ENCODE data around the gene CELA3B.

The CELA3B gene

DNA sequence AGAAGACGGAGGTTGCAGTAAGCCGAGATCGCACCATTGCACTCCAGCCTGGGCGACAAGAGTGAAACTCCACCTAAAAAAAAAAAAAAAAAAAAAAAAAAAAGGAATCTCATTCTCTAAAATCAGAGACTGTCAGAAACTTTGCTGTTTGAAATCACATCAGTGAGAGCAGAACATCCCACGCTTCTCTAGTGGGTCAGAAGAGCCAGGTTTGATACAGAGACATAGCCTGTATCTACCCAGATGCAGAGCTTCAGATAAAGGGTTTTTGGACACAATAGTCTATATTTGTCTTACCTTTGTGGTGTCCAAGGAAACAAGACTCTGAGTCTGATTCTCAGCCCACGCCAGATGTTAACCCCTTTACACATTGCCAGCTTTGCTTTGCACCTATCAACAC lies 44.2 kb downstream of the CELA3B start (continued):
- TF ChIP-seq ZNF292 (tag by site-specific recombination; IDR thresholded peaks at IDR 0.05; ENCODE audit: borderline replicate concordance, low read depth): no peak

DNA sequence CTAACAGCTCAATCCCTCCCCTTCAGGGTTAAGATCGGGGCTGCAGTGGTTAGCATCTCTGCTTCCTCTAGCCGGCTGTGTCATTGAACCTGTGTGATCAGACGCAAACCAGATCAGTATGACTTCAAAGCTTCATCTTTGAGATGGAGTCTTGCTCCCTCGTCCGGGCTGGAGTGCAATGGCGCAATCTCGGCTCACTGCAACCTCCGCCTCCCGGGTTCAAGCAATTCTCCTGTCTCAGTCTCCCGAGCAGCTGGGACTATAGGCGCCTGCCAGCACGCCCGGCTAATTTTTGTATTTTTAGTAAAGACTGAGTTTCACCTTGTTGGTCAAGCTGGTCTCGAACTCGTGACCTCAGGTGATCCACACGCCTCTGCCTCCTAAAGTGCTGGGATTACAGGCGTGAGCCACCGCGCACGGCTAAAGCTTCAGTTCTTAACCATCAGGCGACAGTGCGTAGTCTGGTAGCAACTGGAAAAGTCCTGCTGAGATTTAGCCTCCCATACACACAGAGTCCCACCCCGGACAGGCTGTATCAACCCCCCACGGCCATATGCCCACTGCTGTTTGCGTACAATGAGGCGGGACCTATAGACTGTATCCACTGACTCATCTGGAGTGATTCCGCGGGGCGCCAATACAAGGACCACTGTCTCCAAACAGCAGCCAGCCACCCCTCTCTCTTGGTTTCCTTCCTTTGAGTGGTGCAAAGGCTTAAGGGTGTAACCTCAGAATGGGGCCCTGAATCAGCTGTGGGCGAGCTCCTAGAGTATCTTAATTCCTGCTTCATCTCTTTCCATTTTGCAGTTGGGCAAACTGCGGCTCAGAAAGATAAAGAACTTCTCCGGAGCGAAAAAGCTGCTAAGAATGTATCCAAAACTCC lies 47.9 kb downstream of the CELA3B start:
- H3K4me1 ChIP-seq (ENCODE audit: control insufficient read depth, insufficient read depth, low read length): no peaks in the 10 kb centered on the region
- ChIA-PET CTCF (interaction anchor here (0.6 to 1.7 kb wide), 8 partner anchors 10 to 792 kb away, joined by 3 to 6 read pairs (median 4); no protein-coding TSS in a partner anchor), POLR2A (interaction anchor here (0.8 to 3.9 kb wide), 10 partner anchors 9 to 679 kb away, joined by 3 to 54 read pairs (median 4); partner anchors contain the start of genes CDC42 and HSPG2)
- H3K27ac ChIP-seq (ENCODE audit: extremely low read depth, low read depth, low read length): peak overlapping the region; percentile 91; the same call in 1 of the 2 replicates
- H3K36me3 ChIP-seq (ENCODE audit: control insufficient read depth in 2 of 2, insufficient read depth in 1 of 2, low read length in 2 of 2): peaks cover 0 to 4% of the 10 kb centered on the region in 2 experiments; a peak in 1 of 3 replicates
- H3K4me3 ChIP-seq (ENCODE audit: low read depth, low read length): peak overlapping the region; percentile 98
- H3K9me3 ChIP-seq (ENCODE audit: control insufficient read depth, insufficient read depth, low read depth, low read length): no peaks in the 10 kb centered on the region
- TF ChIP-seq ZNF169 (tag by site-specific recombination; IDR thresholded peaks at IDR 0.05): no peak
- no peak for TF ChIP-seq KLF10 (tag by site-specific recombination; IDR thresholded peaks at IDR 0.05)
- TF ChIP-seq, protein P1, sequence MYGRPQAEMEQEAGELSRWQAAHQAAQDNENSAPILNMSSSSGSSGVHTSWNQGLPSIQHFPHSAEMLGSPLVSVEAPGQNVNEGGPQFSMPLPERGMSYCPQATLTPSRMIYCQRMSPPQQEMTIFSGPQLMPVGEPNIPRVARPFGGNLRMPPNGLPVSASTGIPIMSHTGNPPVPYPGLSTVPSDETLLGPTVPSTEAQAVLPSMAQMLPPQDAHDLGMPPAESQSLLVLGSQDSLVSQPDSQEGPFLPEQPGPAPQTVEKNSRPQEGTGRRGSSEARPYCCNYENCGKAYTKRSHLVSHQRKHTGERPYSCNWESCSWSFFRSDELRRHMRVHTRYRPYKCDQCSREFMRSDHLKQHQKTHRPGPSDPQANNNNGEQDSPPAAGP (tag by site-specific recombination; IDR thresholded peaks at IDR 0.05): peak; percentile 76
- TF ChIP-seq ZBTB21 (tag by site-specific recombination; IDR thresholded peaks at IDR 0.05): 0 out of 2 replicates have a peak, but pooled peaks have one; percentile 39
- peak; percentile 65 for TF ChIP-seq ZNF629 (tag by site-specific recombination; IDR thresholded peaks at IDR 0.05)
- peak; percentile 67; the same call in 1 of the 2 replicates for TF ChIP-seq SP7 (tag by site-specific recombination; IDR thresholded peaks at IDR 0.05)
- TF ChIP-seq ZEB2 (tag by site-specific recombination; IDR thresholded peaks at IDR 0.05): peak; percentile 9
- TF ChIP-seq, protein P2, sequence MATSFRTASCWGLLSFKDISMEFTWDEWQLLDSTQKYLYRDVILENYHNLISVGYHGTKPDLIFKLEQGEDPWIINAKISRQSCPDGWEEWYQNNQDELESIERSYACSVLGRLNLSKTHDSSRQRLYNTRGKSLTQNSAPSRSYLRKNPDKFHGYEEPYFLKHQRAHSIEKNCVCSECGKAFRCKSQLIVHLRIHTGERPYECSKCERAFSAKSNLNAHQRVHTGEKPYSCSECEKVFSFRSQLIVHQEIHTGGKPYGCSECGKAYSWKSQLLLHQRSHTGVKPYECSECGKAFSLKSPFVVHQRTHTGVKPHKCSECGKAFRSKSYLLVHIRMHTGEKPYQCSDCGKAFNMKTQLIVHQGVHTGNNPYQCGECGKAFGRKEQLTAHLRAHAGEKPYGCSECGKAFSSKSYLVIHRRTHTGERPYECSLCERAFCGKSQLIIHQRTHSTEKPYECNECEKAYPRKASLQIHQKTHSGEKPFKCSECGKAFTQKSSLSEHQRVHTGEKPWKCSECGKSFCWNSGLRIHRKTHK (tag by site-specific recombination; IDR thresholded peaks at IDR 0.05): no peak
- TF ChIP-seq SETDB1 (IDR thresholded peaks at IDR 0.05; ENCODE audit: insufficient read length, low read length): no peak
- 0 out of 2 replicates have a peak, but pooled peaks have one; percentile 14 for TF ChIP-seq KLF16 (tag by site-specific recombination; IDR thresholded peaks at IDR 0.05)
- no peak for TF ChIP-seq ZNF175 (tag by site-specific recombination; IDR thresholded peaks at IDR 0.05)
- peak; percentile 7; the same call in 1 of the 2 replicates for TF ChIP-seq FEZF1 (tag by site-specific recombination; IDR thresholded peaks at IDR 0.05)
- TF ChIP-seq ZNF133 (tag by site-specific recombination; IDR thresholded peaks at IDR 0.05): no peak
- peak; percentile 78; the same call in 1 of the 2 replicates for TF ChIP-seq ZNF561 (tag by site-specific recombination; IDR thresholded peaks at IDR 0.05; ENCODE audit: borderline replicate concordance)
- no peak for TF ChIP-seq ZNF132 (tag by site-specific recombination; IDR thresholded peaks at IDR 0.05; ENCODE audit: borderline replicate concordance)
- no peak for TF ChIP-seq ZNF423 (tag by site-specific recombination; IDR thresholded peaks at IDR 0.05)
- peak; percentile 82 for TF ChIP-seq ZBTB17 (tag by site-specific recombination; IDR thresholded peaks at IDR 0.05)
- TF ChIP-seq, protein P3, sequence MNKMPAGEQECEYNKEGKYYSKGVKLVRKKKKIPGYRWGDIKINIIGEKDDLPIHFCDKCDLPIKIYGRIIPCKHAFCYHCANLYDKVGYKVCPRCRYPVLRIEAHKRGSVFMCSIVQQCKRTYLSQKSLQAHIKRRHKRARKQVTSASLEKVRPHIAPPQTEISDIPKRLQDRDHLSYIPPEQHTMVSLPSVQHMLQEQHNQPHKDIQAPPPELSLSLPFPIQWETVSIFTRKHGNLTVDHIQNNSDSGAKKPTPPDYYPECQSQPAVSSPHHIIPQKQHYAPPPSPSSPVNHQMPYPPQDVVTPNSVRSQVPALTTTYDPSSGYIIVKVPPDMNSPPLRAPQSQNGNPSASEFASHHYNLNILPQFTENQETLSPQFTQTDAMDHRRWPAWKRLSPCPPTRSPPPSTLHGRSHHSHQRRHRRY (tag by site-specific recombination; IDR thresholded peaks at IDR 0.05): no peak
- peak; percentile 81 for TF ChIP-seq ZNF335 (tag by site-specific recombination; conservative IDR thresholded peaks at IDR 0.05)
- TF ChIP-seq GLIS1 (tag by site-specific recombination; IDR thresholded peaks at IDR 0.05): peak; percentile 97
- no peak for TF ChIP-seq ZFP37 (tag by site-specific recombination; IDR thresholded peaks at IDR 0.05)
- no peak for TF ChIP-seq ZNF239 (tag by site-specific recombination; IDR thresholded peaks at IDR 0.05)
- TF ChIP-seq, protein P4, sequence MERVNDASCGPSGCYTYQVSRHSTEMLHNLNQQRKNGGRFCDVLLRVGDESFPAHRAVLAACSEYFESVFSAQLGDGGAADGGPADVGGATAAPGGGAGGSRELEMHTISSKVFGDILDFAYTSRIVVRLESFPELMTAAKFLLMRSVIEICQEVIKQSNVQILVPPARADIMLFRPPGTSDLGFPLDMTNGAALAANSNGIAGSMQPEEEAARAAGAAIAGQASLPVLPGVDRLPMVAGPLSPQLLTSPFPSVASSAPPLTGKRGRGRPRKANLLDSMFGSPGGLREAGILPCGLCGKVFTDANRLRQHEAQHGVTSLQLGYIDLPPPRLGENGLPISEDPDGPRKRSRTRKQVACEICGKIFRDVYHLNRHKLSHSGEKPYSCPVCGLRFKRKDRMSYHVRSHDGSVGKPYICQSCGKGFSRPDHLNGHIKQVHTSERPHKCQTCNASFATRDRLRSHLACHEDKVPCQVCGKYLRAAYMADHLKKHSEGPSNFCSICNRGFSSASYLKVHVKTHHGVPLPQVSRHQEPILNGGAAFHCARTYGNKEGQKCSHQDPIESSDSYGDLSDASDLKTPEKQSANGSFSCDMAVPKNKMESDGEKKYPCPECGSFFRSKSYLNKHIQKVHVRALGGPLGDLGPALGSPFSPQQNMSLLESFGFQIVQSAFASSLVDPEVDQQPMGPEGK (tag by site-specific recombination; IDR thresholded peaks at IDR 0.05): peak; percentile 41
- TF ChIP-seq ZNF184 (tag by site-specific recombination; IDR thresholded peaks at IDR 0.05): peak; percentile 14; the same call in 1 of the 2 replicates
- TF ChIP-seq REPIN1 (tag by site-specific recombination; IDR thresholded peaks at IDR 0.05; ENCODE audit: low read depth): 0 out of 2 replicates have a peak, but pooled peaks have one; percentile 23
- TF ChIP-seq, protein P5, sequence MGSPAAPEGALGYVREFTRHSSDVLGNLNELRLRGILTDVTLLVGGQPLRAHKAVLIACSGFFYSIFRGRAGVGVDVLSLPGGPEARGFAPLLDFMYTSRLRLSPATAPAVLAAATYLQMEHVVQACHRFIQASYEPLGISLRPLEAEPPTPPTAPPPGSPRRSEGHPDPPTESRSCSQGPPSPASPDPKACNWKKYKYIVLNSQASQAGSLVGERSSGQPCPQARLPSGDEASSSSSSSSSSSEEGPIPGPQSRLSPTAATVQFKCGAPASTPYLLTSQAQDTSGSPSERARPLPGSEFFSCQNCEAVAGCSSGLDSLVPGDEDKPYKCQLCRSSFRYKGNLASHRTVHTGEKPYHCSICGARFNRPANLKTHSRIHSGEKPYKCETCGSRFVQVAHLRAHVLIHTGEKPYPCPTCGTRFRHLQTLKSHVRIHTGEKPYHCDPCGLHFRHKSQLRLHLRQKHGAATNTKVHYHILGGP (tag by site-specific recombination; IDR thresholded peaks at IDR 0.05): no peak

Measured in HEK293 (cell line).